Effector memory CD8-positive, alpha-beta T cell (primary cell): ENCODE measurements around the gene BTK.

Experiments used
- ATAC-seq: fragments of 150-1000 bp; cut with Tn5 transposase; replicated peaks from 2 replicates; pipeline ENCODE4 v1.10.0; 2021; ENCODE audit warnings: mild to moderate bottlenecking, moderate library complexity
- DNase-seq, 3 experiments: peaks; one replicate each; pipeline ENCODE4 v3.0.0; 2021
- H3K27ac Mint-ChIP-seq, 2 donors: one replicate each; pipeline ENCODE4 v1.8.0; 2022; ENCODE audit warnings: mild to moderate bottlenecking in 2 of 2, mixed read lengths in 2 of 2, moderate library complexity in 2 of 2
- H3K27me3 Mint-ChIP-seq, 2 donors: one replicate each; pipeline ENCODE4 v1.8.0; 2022; ENCODE audit warnings: mixed read lengths in 2 of 2
- H3K36me3 Mint-ChIP-seq: one replicate; pipeline ENCODE4 v1.8.0; 2022; ENCODE audit warnings: mild to moderate bottlenecking, moderate library complexity, mixed read lengths; ENCODE audit not compliant: insufficient read depth
- H3K4me1 Mint-ChIP-seq, 2 donors: one replicate each; pipeline ENCODE4 v1.8.0; 2022; ENCODE audit warnings: low read depth in 2 of 2, mixed read lengths in 2 of 2
- H3K4me3 Mint-ChIP-seq, 2 donors: one replicate each; pipeline ENCODE4 v1.8.0; 2022; ENCODE audit warnings: mild to moderate bottlenecking in 2 of 2, mixed read lengths in 2 of 2, moderate library complexity in 2 of 2
- H3K9me3 Mint-ChIP-seq, 2 donors: one replicate each; pipeline ENCODE4 v1.8.0; 2022; ENCODE audit warnings: mixed read lengths in 2 of 2
- total RNA-seq, 9 experiments: gene quantifications; one replicate each; lab custom pipeline; 2026; lab: John Stamatoyannopoulos, UW

The BTK gene
- total RNA-seq: 0 to 2.7 (median 0.11) reads per million in 9 experiments

DNA sequence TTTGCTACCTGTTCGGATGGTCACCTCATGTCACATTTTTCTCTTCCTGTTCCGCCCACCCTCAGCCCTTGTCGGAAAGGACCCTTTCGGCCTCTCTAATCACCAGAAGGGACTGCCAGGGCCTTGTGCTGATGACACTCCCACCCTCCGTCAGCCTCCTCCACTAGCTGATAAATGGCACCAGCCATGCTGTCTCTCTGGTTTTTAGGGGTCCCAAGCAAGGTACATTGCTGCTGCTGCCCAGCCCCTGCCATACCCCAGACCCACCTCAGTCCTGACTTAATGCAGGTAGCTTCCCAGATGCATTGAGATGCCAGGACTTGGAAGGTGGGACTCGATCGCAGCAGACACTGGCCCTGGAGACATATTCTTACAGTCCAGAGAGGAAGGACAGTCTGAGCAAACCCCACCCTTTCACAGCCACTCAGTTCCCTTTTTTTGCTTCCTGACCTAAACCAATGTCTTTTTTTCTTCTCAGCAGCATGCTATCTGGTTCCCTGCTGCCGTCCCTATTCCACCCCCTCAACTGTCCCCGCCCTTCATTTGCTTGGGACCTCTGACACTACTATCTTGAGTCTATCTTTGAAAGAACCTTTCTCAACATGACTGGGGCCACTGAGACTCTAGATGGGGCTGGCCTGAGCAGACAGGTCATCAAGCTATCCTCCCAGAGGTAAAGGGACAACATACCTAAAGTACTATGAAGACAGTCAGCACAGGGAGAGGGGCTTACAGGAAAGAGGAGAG is at the start of gene BTK:
BTK (minus strand) TSS at position 397 of the 747 bp plus-strand sequence. CDS start 10,907 bp downstream, outside the sequence.
- peaks cover 6% of the 10 kb centered on the region for H3K36me3 Mint-ChIP-seq
- no peak for DNase-seq
- H3K27ac Mint-ChIP-seq: no peak within 1 kb of the TSS
- H3K4me3 Mint-ChIP-seq: no peak within 1 kb of the TSS
- H3K27me3 Mint-ChIP-seq: no peaks in the 10 kb centered on the region
- peaks cover 0 to 3% of the 10 kb centered on the region in 2 donors for H3K4me1 Mint-ChIP-seq
- ATAC-seq: no peak
- no peaks in the 10 kb centered on the region for H3K9me3 Mint-ChIP-seq

DNA sequence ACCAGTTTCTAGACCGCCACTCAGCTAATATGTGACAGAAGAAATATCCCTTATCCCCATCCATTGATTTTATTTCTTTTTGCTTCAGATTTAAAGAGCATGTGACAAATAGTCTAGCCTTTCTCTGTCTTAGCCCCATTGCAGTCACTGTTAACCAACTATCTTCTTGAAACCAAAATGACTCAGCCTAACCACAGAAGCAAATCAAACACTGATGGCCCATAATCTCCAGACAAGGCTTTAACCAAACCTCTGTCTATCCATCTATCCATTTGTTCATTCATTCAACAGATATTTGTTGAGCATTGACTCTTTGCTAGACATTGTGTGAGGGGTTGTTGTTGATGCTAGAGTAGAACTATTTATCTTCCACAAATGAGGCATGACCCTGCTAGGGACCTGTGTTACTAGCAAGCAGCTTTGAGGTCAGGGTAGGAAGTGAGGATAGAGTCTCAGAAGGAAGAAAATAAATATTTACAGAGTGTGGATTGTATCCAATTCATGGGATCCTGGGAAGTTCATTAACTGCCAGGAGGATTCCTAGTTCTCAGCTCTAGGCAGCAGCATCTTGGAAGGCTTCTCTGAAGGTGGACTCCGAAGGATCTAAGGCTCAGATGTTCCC is 44.6 kb upstream of the BTK start:
- H3K27me3 Mint-ChIP-seq: no peaks in the 10 kb centered on the region
- H3K36me3 Mint-ChIP-seq: peaks cover 3% of the 10 kb centered on the region
- H3K27ac Mint-ChIP-seq: no peak overlapping the region

DNA sequence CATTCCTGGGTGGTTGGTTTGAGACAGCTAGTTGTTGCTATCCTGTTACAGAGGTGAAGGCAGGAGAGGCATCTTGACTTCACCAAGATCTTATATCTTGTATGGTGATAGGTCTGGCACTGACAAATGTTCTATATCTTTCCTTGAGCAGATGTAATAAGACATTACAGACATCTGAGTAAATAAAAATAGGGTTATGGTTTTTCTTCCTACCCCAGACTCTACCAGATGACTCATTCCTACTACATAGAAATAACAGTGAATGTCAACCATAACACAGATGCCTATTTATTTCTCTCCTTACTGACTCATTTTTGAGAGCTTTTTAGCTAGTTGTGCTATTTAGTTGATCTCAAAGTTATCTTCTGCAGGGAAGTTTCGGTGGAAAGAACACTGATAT is 43.9 kb upstream of the BTK start:
- H3K27me3 Mint-ChIP-seq: no peaks in the 10 kb centered on the region
- ATAC-seq (no peak), DNase-seq (no peak)
- H3K4me3 Mint-ChIP-seq: no peak overlapping the region
- no peak overlapping the region for H3K27ac Mint-ChIP-seq
- H3K9me3 Mint-ChIP-seq: no peaks in the 10 kb centered on the region
- peaks cover 4% of the 10 kb centered on the region for H3K36me3 Mint-ChIP-seq
- H3K4me1 Mint-ChIP-seq: peaks cover 0 to 3% of the 10 kb centered on the region in 2 donors

More for the DNA sequence above, 44.6 kb upstream of the BTK start:
- Mint-ChIP-seq H3K4me3 (no peak overlapping the region), H3K9me3 (no peaks in the 10 kb centered on the region), H3K4me1 (peaks cover 0 to 3% of the 10 kb centered on the region in 2 donors)
- no peak for DNase-seq
- no peak for ATAC-seq

DNA sequence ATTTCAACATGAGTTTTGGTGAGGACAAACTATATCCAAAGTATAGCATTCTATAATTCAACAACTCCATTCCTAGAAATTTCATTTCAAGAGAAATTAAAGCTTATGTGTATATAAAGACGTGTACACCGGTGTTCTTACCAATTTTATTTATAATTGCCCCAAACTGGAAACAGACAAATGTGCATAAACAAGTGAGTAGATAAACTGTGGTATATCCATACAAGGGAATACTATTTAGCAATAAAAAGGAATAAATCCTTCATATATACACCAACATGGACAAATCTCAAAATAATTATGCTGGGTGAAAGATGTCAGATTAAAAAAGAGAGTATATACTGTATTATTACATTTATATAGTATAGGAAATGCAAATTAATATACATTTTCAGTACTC is 42.0 kb upstream of the BTK start:
- H3K4me1 Mint-ChIP-seq: peaks cover 0 to 3% of the 10 kb centered on the region in 2 donors
- H3K27me3 Mint-ChIP-seq: no peaks in the 10 kb centered on the region
- peaks cover 9% of the 10 kb centered on the region for H3K36me3 Mint-ChIP-seq
- no peak for DNase-seq
- H3K4me3 Mint-ChIP-seq: no peak overlapping the region
- no peaks in the 10 kb centered on the region for H3K9me3 Mint-ChIP-seq
- no peak for ATAC-seq
- H3K27ac Mint-ChIP-seq: no peak overlapping the region

DNA sequence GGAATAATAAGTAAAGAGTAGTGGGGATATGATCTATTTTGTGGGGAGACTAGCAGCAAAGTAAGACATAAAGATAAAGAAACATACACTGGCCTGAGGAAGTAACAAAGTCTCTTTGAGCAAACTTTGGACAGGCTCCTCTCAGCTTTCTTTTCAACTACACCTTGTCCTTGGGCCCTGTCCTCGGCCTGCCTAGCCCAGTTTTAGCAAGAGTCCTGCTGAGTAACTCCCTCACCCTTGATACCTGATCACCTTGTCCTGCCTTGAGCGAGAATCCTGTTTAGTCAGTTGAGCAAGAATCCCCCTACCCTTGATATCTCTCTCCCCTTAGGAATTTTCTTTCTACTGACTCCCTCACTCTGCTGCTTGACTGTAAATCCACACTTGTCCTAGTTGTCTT is 33.5 kb upstream of the BTK start:
- Mint-ChIP-seq H3K4me3 (peak overlapping the region; percentile 4 to 40), H3K27me3 (no peaks in the 10 kb centered on the region), H3K4me1 (peaks cover 13 to 22% of the 10 kb centered on the region in 2 donors), H3K27ac (peak overlapping the region; percentile 97 to 99), H3K36me3 (peaks cover 3% of the 10 kb centered on the region), H3K9me3 (no peaks in the 10 kb centered on the region)
- DNase-seq: no peak
- no peak for ATAC-seq

DNA sequence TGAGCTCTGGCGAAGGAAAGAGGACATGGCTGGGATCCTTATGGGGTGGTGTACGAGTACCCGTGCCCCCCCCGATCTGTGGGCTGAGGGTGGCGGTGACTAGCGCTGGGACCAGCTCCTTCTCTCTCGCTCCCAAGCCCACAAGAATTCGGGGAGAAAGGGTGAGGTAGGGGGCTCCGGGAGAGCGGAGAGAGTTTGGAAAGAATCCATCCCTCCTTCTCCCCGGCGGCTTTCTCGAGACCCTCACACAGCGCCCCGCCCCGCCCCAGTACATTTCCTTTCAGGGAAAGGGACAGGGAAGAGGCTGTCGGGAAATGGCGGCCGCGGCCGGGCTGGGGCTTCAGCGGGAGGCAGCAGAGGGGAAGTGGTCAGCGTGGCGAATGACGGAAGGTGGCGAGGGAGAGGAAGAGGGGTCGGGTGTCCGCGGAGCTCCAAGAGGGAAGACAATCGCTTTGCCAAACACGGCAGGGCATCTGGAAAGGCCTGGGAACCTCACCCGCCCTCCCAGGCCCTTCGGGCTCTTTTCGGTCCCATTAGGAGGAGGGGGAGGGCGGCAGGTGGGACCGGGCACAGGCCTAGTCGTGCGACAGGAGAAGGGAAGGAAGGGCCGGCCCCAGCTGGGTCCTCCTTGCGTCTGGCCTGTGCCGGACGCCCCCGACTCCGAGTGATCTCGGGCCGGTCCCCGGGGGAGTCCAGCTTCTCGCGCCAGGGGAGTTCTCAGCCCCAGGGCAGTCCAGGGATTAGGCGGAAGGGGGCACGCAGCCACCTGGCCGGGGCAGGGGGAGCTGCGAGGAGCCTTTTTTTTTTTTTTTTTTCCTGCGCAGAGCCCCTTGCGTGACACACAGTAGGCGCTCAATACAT is 32.2 kb upstream of the BTK start:
- ATAC-seq: peak; percentile 55
- H3K4me1 Mint-ChIP-seq: peaks cover 13 to 22% of the 10 kb centered on the region in 2 donors
- peak overlapping the region; percentile 91 to 93 for H3K4me3 Mint-ChIP-seq
- H3K27ac Mint-ChIP-seq: peak overlapping the region; percentile 97 to 99
- DNase-seq: peak in 2 of 3 experiments; percentile 6 to 20
- H3K9me3 Mint-ChIP-seq: no peaks in the 10 kb centered on the region
- H3K27me3 Mint-ChIP-seq: no peaks in the 10 kb centered on the region
- peaks cover 12% of the 10 kb centered on the region for H3K36me3 Mint-ChIP-seq

DNA sequence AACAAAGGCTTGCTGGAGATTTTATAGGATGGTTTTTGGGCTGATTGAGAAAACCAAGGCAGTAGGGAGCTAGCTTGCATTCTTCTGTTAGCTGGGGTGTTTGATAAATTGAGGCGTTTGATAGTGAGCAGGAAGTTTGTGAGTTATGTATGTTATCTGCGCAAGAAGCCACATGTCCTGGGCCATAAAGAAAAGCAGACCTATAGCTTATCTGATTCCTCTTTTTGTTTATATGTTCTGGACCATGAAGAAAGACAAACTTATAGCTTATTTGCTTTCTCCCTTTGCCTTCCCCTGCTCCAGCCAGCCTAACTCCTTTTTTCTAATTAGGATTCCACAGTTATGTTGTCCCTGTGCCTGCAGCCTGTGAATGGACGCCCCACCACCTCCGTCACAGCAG is 31.2 kb upstream of the BTK start:
- H3K27ac Mint-ChIP-seq: peak overlapping the region; percentile 97 to 99
- DNase-seq (no peak), ATAC-seq (no peak)
- H3K27me3 Mint-ChIP-seq: no peaks in the 10 kb centered on the region
- H3K4me1 Mint-ChIP-seq: peaks cover 21 to 27% of the 10 kb centered on the region in 2 donors
- no peaks in the 10 kb centered on the region for H3K9me3 Mint-ChIP-seq
- peaks cover 22% of the 10 kb centered on the region for H3K36me3 Mint-ChIP-seq
- peak overlapping the region; percentile 91 to 93 for H3K4me3 Mint-ChIP-seq

DNA sequence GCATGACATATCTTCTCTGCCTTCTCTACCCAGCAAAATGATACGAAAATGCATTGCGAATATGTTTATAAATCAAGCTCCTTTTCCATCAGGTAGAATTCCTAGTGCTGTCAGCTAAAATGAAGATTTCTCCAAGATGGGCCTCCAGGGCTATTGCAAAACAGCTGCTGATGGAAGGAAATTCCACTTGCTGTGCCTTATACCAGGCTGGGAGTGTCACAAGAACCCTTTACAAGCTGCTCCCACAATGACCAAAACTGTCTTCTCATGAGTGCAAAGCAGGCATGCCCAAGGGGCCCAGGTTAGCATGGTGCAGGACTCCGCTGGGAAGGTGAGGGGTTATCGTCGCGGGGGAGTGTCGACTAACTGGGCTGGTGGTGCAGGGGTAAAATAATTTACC is 30.7 kb upstream of the BTK start:
- no peaks in the 10 kb centered on the region for H3K9me3 Mint-ChIP-seq
- H3K27ac Mint-ChIP-seq: no peak overlapping the region
- no peak for ATAC-seq
- peaks cover 23 to 31% of the 10 kb centered on the region in 2 donors for H3K4me1 Mint-ChIP-seq
- peak overlapping the region; percentile 91 to 93 for H3K4me3 Mint-ChIP-seq
- peaks cover 27% of the 10 kb centered on the region for H3K36me3 Mint-ChIP-seq
- no peaks in the 10 kb centered on the region for H3K27me3 Mint-ChIP-seq
- DNase-seq: no peak

DNA sequence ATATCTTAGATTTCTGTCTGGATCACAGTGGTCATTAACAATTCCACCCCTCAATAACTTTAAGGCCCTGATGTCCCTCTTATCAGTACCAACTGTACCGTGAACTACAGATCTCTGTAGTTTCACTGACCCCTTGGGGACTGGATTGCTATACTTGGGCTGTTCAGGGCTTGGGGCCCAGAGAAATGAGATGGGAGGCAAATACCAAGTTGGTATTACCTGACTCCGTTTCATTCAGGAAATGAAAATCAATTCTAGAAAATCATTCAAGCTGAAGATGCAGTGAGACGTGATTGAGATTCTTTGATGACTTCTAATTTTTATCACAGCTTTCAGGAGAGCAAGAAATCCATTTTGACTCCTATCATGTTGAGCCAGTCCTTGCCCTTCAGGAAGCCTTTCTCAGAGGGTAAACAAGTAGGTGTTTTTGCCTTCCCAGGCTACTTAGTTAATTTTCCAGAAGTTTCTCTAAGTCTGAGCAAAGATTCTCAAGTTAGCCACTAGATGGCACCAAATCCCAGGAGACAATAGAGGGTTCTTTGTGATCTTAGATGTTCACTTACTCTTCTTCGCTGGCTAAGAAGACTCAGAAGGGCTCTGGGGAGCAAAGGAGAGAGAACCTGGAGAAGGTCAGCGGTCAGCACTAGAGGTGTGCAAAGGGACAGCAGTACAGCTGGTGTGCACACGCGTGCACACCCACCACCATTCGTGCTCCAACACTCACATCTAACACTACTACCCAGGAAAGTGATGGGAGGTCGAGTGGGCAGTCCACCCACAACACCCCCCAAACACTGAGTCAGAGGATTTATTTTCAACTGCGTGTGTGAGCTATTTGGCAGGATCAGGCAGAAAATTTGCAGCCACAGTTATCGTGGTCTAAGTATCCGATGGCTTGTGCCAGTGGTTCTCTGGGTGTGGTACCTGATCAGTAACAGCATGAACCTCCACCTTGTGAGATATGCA is 29.5 kb upstream of the BTK start:
- Mint-ChIP-seq H3K27me3 (no peaks in the 10 kb centered on the region), H3K9me3 (no peaks in the 10 kb centered on the region), H3K27ac (peak overlapping the region; percentile 67 to 78), H3K4me1 (peaks cover 27 to 35% of the 10 kb centered on the region in 2 donors), H3K4me3 (peak overlapping the region in 1 of 2 donors; percentile 53), H3K36me3 (peaks cover 33% of the 10 kb centered on the region)
- peak; percentile 41 to 47 (median 43) for DNase-seq
- ATAC-seq: peak; percentile 79

DNA sequence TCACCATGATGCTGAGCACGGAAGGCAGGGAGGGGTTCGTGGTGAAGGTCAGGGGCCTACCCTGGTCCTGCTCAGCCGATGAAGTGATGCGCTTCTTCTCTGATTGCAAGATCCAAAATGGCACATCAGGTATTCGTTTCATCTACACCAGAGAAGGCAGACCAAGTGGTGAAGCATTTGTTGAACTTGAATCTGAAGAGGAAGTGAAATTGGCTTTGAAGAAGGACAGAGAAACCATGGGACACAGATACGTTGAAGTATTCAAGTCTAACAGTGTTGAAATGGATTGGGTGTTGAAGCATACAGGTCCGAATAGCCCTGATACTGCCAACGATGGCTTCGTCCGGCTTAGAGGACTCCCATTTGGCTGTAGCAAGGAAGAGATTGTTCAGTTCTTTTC is 26.0 kb upstream of the BTK start:
- no peak for DNase-seq
- no peaks in the 10 kb centered on the region for H3K9me3 Mint-ChIP-seq
- H3K4me3 Mint-ChIP-seq: no peak overlapping the region
- H3K36me3 Mint-ChIP-seq: peaks cover 47% of the 10 kb centered on the region
- H3K4me1 Mint-ChIP-seq: peaks cover 26 to 28% of the 10 kb centered on the region in 2 donors
- no peaks in the 10 kb centered on the region for H3K27me3 Mint-ChIP-seq
- ATAC-seq: no peak
- H3K27ac Mint-ChIP-seq: peak overlapping the region in 1 of 2 donors; percentile 25

DNA sequence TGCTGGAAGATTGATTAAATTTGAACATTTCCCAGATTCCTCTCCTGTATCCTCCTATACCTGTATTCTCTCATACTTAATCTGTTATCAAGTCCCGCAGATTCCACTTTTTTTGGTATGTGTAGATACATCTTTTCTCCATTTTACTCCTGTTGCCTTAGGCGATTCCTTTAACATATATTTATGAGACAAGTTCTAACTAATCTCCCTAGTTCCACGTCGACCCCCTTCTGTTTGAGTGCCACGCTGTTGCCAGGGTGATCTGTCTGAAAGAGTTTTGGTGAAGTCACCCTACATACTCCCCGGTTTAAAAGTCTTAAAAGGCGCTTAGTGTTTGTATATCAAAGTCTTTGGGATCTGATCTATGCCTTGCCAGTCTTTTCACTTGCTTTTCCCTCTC is 24.5 kb upstream of the BTK start:
- peak overlapping the region; percentile 68 to 86 for H3K27ac Mint-ChIP-seq
- ATAC-seq: no peak

DNA sequence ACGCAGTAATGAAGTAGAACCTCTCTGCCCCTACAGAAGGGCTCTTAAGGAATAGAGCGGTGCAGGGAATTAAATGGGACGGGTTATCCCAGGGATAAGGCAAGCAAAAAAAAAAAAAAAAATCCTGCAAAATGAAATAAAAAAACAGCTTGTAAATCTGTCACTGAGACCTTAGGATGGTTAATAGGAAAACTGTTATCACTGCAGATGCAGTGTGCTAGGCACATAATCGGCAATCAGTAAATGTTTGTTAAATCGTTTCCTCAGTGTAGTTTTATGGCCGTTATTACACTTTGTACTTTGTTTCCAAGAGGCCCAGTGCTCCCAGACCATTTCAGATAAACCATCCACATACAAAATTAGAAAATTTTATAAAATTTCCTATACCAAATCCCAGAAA is 23.1 kb upstream of the BTK start:
- peak overlapping the region; percentile 99 for H3K27ac Mint-ChIP-seq

More for the DNA sequence above, 24.5 kb upstream of the BTK start:
- DNase-seq: no peak
- peaks cover 22 to 27% of the 10 kb centered on the region in 2 donors for H3K4me1 Mint-ChIP-seq
- H3K36me3 Mint-ChIP-seq: peaks cover 48% of the 10 kb centered on the region
- H3K4me3 Mint-ChIP-seq: peak overlapping the region; percentile 42 to 72
- H3K9me3 Mint-ChIP-seq: no peaks in the 10 kb centered on the region
- H3K27me3 Mint-ChIP-seq: no peaks in the 10 kb centered on the region

More for the DNA sequence above, 23.1 kb upstream of the BTK start:
- Mint-ChIP-seq H3K9me3 (no peaks in the 10 kb centered on the region), H3K4me3 (peak overlapping the region; percentile 90 to 92), H3K36me3 (peaks cover 44% of the 10 kb centered on the region), H3K4me1 (peaks cover 22 to 25% of the 10 kb centered on the region in 2 donors), H3K27me3 (no peaks in the 10 kb centered on the region)
- DNase-seq (no peak), ATAC-seq (no peak)
